GM18867 (cell line): ENCODE data around the gene AFF3.
"Not testable (repeated sequence)": the region's sequence is repeated elsewhere in the genome, so short reads cannot be mapped to it uniquely, and the experiment has no call there.

ENCODE experiments used
- ATAC-seq: cut with Tn5 transposase; IDR thresholded peaks from one replicate; pipeline ENCODE4 v1.9.1; 2021; ENCODE audit warnings: mild to moderate bottlenecking, moderate library complexity; ENCODE audit not compliant: unreplicated experiment

Gene AFF3

GRCh38 chr2:99938250-99938649, 204.1 kb downstream of the AFF3 start:
- ATAC-seq: no peak

DNA sequence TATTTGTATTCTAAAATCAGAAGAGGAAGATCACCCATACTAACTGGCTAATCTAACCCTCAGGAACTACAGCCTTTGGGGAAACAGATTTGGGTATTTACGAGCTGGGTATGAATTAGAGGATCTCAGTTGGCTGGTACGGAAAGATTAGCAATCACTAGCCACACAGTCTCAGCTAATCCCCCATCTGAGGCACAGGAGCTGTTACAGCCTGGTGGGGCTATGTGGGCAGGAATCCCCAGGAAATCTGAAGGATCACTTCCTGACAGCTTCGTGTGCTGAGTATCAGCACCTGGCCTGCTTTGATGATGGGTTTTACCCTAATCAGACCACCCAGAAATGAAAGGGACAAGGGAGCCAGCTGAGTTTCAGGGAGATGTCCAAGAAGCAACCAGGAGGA, 206.3 kb downstream of the AFF3 start:
- no peak for ATAC-seq

DNA sequence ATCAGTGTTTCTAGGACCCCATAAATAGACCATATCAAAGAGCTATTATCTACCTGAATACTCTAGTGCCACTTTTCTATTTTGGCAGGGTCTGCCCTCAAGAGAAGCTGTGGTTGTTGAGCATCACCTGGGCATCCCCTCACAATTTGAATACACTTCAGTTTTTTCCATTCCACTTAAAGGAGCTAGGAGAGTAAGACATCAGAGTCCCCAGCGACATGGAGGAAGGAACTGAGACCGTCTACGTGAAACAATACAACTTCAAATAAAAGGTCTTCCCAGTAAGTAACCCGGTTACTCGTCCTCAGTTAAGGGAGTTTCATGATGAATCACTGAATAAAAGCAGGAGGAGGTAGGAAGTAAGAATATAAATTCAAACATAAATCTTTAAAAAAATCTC, 206.7 kb downstream of the AFF3 start:
- no peak for ATAC-seq

GRCh38 chr2:99933894-99934650, 208.3 kb downstream of the AFF3 start:
- ATAC-seq: no peak

DNA sequence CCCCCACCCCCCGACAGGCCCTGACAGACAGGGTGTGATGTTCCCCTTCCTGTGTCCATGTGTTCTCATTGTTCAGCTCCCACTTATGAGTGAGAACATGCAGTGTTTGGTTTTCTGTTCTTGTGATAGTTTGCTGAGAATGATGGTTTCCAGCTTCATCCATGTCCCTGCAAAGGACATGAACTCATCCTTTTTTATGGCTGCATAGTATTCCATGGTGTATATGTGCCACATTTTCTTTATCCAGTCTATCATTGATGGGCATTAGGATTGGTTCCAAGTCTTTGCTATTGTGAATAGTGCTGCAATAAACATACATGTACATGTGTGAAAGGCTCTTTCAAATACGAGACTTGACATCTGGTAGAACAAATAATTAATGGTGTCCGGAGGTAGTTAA, 208.9 kb downstream of the AFF3 start:
- ATAC-seq: not testable (repeated sequence)

DNA sequence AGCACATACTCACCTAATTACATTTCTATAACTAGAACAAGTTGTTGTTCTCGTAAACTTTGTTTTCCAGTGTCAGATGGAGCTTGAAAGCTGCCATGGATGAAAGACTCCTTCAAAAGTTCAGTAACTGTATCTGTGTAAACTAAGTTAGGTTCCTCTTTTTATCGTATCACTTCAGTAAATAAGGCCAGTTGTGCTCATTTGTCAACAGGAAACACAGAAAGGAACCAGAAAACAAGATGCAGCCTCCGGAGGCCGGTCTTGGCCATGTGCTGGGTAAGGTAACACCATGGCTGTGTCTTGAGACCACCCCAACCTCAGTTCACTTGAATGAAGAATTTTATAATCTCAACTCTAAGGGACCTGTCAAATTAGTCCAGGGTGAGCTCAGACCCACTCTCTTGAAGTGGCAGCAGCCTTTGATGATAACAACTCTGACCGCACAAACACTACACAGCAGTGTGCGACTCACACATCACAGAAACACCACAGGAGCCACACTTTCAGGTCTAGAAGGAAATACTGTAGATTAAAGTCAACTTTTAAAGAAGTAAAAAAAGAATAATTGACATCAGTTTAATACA, 213.8 kb downstream of the AFF3 start:
- ATAC-seq: no peak

- not testable (repeated sequence) for ATAC-seq
Measured at GRCh38 chr2:99927690-99928207, 214.6 kb downstream of the AFF3 start.

DNA sequence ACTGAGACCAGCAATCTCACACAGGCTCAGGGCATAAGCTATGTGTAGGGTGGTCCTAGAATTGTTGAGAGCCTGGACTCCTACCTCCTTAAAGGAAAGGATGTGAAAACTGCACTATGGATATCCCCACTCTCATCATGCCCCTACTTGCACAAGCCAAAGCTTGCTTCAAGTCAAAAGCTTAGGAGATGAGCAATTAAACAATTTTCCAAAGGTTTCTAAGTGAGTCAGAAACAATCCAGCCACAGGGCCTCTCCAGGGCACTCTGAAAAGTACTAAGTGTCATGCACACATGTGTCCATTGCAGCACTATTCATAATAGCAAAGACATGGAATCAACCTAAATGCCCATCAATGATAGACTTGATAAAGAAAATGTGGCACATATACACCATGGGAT, 215.4 kb downstream of the AFF3 start:
- no peak for ATAC-seq

- ATAC-seq: no peak
Measured at GRCh38 chr2:99925960-99926359, 216.4 kb downstream of the AFF3 start.

GRCh38 chr2:99922664-99923063, 219.7 kb downstream of the AFF3 start:
- ATAC-seq: no peak

DNA sequence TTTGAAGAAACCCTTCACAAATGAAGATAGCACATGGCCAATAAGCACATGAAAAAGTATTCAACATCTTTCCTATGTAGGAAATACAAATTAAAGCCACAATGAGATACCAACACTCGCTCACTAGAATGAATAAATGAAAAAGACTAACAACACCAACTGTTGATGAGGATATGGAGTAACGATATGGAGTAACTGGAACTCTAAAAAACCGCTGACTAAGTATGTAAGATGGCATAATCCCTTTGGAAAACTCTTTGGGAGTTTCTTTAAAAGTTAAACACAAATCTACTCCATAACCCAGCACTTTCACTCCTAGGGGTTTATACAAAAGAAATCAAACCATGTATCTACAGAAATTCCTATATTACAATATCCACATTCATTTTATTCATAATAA, 220.5 kb downstream of the AFF3 start:
- no peak for ATAC-seq

GRCh38 chr2:99918389-99918788, 224.0 kb downstream of the AFF3 start:
- no peak for ATAC-seq

- no peak for ATAC-seq
Measured at GRCh38 chr2:99915108-99915675, 227.2 kb downstream of the AFF3 start.

GRCh38 chr2:99911736-99912135, 230.7 kb downstream of the AFF3 start:
- ATAC-seq: no peak

DNA sequence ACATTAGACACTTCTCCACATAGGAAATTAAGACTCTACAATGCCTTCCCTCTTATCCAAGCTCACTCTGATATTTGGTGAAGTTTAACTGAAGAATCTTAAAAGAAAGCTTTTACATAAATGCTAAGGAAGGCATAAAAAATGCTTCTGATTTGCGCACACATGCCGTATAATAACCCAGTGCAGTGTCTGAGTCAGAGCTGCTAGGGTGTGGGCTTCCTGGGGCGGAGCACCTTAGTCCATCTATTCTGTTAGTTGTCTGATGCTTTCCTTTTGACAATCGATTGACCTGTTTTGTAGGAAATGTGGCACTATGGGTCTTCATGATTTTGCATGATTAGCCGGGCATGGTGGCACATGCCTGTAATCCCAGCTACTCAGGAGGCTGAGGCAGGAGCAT, 231.5 kb downstream of the AFF3 start:
- no peak for ATAC-seq

GRCh38 chr2:99905636-99906035, 236.8 kb downstream of the AFF3 start:
- ATAC-seq: no peak

GRCh38 chr2:99905025-99905424, 237.4 kb downstream of the AFF3 start:
- ATAC-seq: no peak

GRCh38 chr2:99903981-99904380, 238.4 kb downstream of the AFF3 start:
- no peak for ATAC-seq

DNA sequence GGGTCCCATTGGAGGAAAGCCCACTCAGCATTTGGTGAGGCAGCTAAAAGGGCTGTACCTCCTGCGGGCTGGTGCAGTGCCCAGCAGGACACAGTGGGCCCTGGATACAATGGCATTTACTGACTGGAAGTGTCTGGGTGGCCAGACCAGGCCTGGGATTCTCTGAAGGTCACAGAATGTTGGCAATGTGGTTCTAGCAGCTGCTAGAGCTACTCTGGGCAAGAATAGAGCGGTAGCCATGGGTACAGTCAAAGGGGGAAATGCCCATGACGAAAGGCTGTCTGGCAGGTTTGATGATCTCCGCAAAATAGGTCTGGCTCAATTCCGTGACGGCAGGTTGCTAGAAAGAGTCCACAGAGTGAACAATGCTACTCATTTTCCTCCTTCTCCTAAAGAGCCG, 241.8 kb downstream of the AFF3 start:
- no peak for ATAC-seq

DNA sequence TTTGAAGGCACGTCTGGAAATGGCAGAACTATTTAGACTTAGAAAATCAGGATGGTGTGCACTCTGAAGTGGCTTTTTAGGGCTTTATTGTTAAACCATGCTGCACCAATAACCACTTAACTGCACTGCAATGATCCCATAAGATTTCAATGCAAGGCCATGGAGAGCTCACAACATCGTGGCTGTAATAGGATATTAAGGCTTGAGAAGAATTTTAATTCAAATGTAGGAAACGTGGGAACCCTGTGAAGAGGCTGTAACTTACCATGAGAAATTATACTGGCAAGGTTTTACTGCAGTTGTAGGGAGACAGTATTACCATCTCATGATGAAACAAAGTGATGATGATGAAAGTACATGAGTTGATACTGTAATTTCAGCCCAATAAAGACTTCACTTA, 242.5 kb downstream of the AFF3 start:
- ATAC-seq: no peak

DNA sequence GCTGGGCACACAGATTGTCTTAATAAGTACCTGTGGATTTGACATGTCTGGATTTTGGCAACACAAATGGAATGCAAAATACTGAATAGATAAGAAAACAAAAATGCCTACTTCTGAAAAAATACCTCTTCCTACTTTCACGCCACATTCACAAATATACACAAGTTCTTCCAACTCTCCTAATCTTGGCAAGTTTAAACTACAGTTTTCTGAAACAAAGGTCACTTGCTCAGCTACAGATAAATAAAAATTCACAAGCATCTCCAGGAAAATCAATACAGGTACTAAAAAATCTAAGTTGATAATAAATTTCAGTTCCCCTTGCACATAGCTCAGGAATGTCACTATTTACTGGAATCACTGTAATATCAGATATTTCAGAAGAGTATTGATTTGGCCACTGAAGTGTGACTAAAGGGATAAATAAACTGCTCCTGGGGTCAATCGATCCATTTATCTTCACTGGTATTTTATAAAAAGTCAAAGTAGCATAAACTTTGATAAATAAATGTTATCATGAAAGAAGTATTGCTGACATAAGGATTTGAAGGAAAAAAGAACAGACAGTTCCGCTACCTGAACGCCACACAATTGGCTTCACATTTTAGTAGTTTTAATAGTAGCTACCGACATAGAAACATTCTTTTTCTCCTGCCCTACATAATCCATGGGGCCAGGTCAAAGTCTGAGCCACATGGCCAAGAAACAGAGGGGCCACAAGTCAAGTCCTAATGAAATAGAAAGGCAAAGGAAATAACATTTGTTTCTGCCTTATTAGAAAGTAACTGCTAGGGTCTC, 243.1 kb downstream of the AFF3 start:
- no peak for ATAC-seq
